ENCODE data around the gene FCHSD2. TPM values are rescaled to one million over a fixed set of nuclear protein-coding genes. Genes with fewer than 3 reads are reported as not detected.

Gene FCHSD2
- total RNA-seq, 1 donor from 2014 or later: 27.7 TPM

DNA sequence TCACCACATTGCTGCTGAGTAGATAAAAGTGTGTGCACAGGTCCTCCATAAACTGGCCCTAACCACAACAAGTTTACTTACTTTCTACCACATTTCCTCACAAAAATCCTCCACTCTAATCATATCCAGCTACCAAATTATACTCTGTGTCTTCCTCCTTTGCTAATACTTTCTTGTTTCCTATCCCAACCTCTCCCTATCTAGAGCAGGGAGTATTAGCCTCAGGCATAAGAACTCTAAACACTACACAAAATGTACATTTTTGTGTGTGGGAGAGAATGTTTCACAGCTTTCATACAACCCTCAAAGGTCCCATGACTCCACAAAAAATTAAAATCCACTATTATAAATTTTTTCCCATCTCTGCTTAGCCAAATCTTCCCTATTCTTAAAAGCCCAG, 255.5 kb downstream of the FCHSD2 start:
- H3K27me3 Mint-ChIP-seq (ENCODE audit: insufficient read depth): no peaks in the 10 kb centered on the region
- DNase-seq (ENCODE audit: low spot score): no peak
- peaks cover 29% of the 10 kb centered on the region for H3K36me3 Mint-ChIP-seq (ENCODE audit: low read depth)
- intact Hi-C loops (cut with micrococcal nuclease): no loop called here
- no peak overlapping the region for H3K27ac Mint-ChIP-seq
- peaks cover 10% of the 10 kb centered on the region for H3K4me1 Mint-ChIP-seq (ENCODE audit: low read depth)
- H3K9me3 Mint-ChIP-seq: no peaks in the 10 kb centered on the region
- no peak overlapping the region for H3K4me3 Mint-ChIP-seq

DNA sequence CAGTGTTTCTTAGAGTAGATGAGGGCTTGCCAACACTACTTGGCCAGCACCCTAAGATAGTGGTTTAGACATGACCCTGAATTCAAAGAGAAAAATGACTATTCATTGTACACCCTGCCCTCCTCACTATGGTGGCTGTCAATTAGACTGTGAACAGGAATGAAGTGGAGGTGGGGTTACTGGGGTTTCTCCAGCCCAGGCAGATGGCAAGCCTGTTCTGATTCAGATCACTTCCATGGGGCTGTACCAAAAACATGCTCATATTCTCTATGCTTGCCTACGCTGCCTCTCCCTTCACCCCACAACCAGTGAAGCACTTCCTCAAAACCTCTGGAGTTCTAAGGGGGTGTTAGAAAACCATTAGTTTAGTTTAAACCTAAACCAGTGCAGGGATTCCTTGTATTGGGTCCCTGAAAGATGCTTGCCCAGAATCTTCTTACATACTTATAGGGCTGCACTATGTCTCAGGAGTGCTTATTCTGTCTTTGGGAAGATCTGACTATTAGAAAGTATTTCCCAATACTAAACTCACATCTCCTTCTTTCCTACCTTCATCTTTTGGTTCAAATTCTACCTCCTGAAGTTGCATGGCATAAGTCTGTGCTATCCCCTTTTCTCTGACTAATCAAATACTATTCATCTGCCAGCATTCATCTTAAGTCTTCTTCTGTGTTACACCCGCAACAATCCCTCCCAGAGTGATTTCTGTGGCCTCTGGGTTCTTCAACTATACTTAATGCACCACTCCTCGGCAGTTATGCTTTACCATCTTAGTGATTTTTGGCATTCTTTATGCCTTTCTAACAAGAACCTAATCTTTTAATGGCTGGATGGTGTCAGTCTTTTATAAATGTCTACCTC, 256.1 kb downstream of the FCHSD2 start:
- H3K27me3 Mint-ChIP-seq (ENCODE audit: insufficient read depth): no peaks in the 10 kb centered on the region
- H3K4me3 Mint-ChIP-seq: no peak overlapping the region
- no peaks in the 10 kb centered on the region for H3K9me3 Mint-ChIP-seq
- intact Hi-C loops (cut with micrococcal nuclease): no loop called here
- peaks cover 10% of the 10 kb centered on the region for H3K4me1 Mint-ChIP-seq (ENCODE audit: low read depth)
- DNase-seq (ENCODE audit: low spot score): no peak
- peaks cover 35% of the 10 kb centered on the region for H3K36me3 Mint-ChIP-seq (ENCODE audit: low read depth)
- H3K27ac Mint-ChIP-seq: no peak overlapping the region

- Mint-ChIP-seq H3K36me3 (ENCODE audit: low read depth) (peaks cover 14% of the 10 kb centered on the region), H3K9me3 (no peaks in the 10 kb centered on the region), H3K4me3 (no peak overlapping the region), H3K4me1 (ENCODE audit: low read depth) (no peaks in the 10 kb centered on the region), H3K27ac (no peak overlapping the region), H3K27me3 (ENCODE audit: insufficient read depth) (no peaks in the 10 kb centered on the region)
- DNase-seq (ENCODE audit: low spot score): no peak
- intact Hi-C loops (cut with micrococcal nuclease): no loop called here
These were observed 266.0 kb downstream of the FCHSD2 start for GRCh38 chr11:72876147-72876546.

- no peak overlapping the region for H3K4me3 Mint-ChIP-seq
- intact Hi-C loops (cut with micrococcal nuclease): no loop called here
- no peaks in the 10 kb centered on the region for H3K27me3 Mint-ChIP-seq (ENCODE audit: insufficient read depth)
These were observed 266.4 kb downstream of the FCHSD2 start for GRCh38 chr11:72875736-72876135.

GRCh38 chr11:72872012-72872411, 270.1 kb downstream of the FCHSD2 start:
- intact Hi-C loops (cut with micrococcal nuclease): no loop called here
- Mint-ChIP-seq H3K9me3 (no peaks in the 10 kb centered on the region), H3K27ac (no peak overlapping the region), H3K4me3 (no peak overlapping the region), H3K27me3 (ENCODE audit: insufficient read depth) (no peaks in the 10 kb centered on the region), H3K4me1 (ENCODE audit: low read depth) (peaks cover 9% of the 10 kb centered on the region), H3K36me3 (ENCODE audit: low read depth) (peaks cover 26% of the 10 kb centered on the region)
- no peak for DNase-seq (ENCODE audit: low spot score)

More at GRCh38 chr11:72875736-72876135, 266.4 kb downstream of the FCHSD2 start:
- DNase-seq (ENCODE audit: low spot score): no peak
- Mint-ChIP-seq H3K36me3 (ENCODE audit: low read depth) (peaks cover 10% of the 10 kb centered on the region), H3K9me3 (no peaks in the 10 kb centered on the region), H3K27ac (no peak overlapping the region), H3K4me1 (ENCODE audit: low read depth) (no peaks in the 10 kb centered on the region)

DNA sequence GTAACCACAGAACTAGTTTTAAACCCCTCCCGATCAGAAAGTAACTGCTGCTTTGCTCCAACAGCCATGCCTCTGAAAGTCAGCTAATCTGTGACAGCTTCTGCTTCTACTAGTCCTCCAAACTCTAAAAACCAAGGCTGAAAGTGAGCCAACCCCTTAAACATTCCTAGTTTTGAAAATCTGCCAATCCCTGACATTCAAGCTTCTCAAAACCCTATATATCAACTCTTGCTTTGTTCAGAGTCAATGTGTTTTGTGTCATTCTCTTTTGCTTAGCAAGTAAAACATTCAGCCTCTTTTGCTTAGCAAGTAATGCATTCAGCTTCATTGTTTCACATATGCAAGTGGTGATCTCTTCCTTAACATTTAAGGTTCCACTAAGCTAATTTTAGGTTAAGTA, 271.0 kb downstream of the FCHSD2 start:
- Mint-ChIP-seq H3K9me3 (no peaks in the 10 kb centered on the region), H3K4me3 (no peak overlapping the region), H3K27ac (no peak overlapping the region), H3K27me3 (ENCODE audit: insufficient read depth) (no peaks in the 10 kb centered on the region), H3K4me1 (ENCODE audit: low read depth) (peaks cover 9% of the 10 kb centered on the region), H3K36me3 (ENCODE audit: low read depth) (peaks cover 30% of the 10 kb centered on the region)
- intact Hi-C loops (cut with micrococcal nuclease): no loop called here
- no peak for DNase-seq (ENCODE audit: low spot score)

DNA sequence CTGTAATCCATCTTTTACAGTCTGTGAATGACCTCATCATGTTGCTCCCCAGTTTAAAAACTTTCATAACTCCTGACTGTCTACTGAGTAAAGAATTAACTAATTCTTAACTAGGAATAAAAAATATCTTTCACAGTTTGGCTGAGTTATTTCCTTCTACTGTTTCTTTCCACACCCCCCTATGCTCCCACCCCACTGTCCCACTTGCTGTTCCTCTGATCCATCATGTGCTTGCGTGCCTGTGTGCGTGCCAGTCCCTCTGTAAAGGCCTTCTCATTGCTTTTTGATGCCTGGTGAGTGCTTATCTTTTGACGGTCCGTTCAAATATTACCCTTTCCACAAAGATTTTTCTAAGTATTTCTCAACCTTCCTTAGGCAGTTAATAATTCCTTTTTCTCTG, 272.3 kb downstream of the FCHSD2 start:
- Mint-ChIP-seq H3K9me3 (no peaks in the 10 kb centered on the region), H3K27me3 (ENCODE audit: insufficient read depth) (no peaks in the 10 kb centered on the region), H3K4me3 (no peak overlapping the region), H3K4me1 (ENCODE audit: low read depth) (peaks cover 16% of the 10 kb centered on the region), H3K36me3 (ENCODE audit: low read depth) (peaks cover 28% of the 10 kb centered on the region), H3K27ac (no peak overlapping the region)
- intact Hi-C loops (cut with micrococcal nuclease): no loop called here
- DNase-seq (ENCODE audit: low spot score): no peak

DNA sequence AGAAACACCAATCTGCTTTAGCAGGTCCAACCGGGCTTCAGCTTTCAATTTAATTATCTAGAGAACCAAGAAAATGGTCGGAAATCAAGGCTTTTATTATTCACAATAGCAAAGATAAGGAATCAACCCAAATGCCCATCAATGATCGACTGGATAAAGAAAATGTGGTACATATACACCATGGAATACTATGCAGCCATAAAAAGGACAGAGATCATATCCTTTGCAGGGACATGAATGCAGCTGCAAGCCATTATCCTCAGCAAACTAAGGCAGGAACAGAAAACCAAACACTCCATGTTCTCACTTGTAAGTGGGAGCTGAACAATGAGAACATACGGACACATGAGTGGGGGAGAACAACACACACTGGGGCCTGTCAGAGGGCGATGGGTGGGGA, 274.1 kb downstream of the FCHSD2 start:
- H3K36me3 Mint-ChIP-seq (ENCODE audit: low read depth): peaks cover 31% of the 10 kb centered on the region
- no peak for DNase-seq (ENCODE audit: low spot score)
- no peak overlapping the region for H3K4me3 Mint-ChIP-seq
- intact Hi-C loops (cut with micrococcal nuclease): no loop called here
- no peak overlapping the region for H3K27ac Mint-ChIP-seq
- H3K9me3 Mint-ChIP-seq: no peaks in the 10 kb centered on the region
- H3K4me1 Mint-ChIP-seq (ENCODE audit: low read depth): peaks cover 16% of the 10 kb centered on the region
- H3K27me3 Mint-ChIP-seq (ENCODE audit: insufficient read depth): no peaks in the 10 kb centered on the region

DNA sequence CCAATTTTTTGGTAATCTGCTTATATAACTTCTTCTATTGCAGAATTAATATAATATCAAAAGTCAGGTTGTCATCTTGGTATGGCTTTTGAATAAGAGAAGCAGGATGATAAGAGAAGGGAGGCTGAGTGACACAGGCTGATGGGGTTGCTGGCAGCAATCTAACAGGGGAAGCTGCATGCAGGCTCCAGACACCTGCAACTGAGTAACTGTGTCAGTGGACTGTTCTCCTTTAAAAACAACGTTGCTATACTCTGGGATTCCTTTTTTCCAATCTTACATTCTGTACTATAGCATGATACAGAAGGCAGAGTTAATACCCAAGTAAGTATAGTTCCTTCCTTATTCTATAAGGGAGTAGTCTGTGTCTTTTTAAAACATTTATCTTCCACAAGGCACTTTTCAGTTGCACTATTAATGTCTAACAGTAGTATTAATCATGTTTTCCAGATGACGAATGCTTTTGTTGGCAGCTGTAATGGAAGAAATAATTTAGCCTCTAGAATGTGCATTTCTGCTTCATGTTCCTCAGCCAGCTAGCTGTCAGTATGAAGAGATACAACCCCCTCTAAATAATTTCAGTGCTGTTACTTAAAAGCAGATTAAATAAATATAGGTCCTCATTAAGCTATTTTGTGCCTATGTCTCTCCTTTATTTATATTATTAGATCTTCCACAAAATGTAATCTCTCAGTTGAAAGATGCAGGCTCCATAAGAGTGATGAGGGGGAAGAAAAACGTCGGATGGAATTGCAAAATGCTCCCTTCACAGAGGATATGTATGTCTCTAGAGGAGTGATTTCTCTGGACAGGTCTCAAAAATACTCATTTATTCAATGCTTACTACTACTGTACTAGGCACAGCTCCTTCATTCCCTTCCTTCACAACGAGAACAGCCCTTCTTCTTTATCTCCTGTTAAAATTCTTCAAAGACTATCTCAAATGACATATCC, 277.1 kb downstream of the FCHSD2 start:
- Mint-ChIP-seq H3K9me3 (no peaks in the 10 kb centered on the region), H3K4me3 (no peak overlapping the region), H3K36me3 (ENCODE audit: low read depth) (peaks cover 28% of the 10 kb centered on the region), H3K27me3 (ENCODE audit: insufficient read depth) (no peaks in the 10 kb centered on the region), H3K27ac (no peak overlapping the region), H3K4me1 (ENCODE audit: low read depth) (peaks cover 12% of the 10 kb centered on the region)
- no peak for DNase-seq (ENCODE audit: low spot score)
- intact Hi-C loops (cut with micrococcal nuclease): no loop called here

GRCh38 chr11:72863916-72864315, 278.2 kb downstream of the FCHSD2 start:
- Mint-ChIP-seq H3K4me3 (no peak overlapping the region), H3K36me3 (ENCODE audit: low read depth) (peaks cover 27% of the 10 kb centered on the region), H3K27me3 (ENCODE audit: insufficient read depth) (no peaks in the 10 kb centered on the region), H3K27ac (no peak overlapping the region), H3K9me3 (no peaks in the 10 kb centered on the region), H3K4me1 (ENCODE audit: low read depth) (peaks cover 7% of the 10 kb centered on the region)
- no peak for DNase-seq (ENCODE audit: low spot score)
- intact Hi-C loops (cut with micrococcal nuclease): no loop called here

GRCh38 chr11:72863091-72863490, 279.0 kb downstream of the FCHSD2 start:
- H3K27ac Mint-ChIP-seq: no peak overlapping the region
- no peaks in the 10 kb centered on the region for H3K27me3 Mint-ChIP-seq (ENCODE audit: insufficient read depth)
- DNase-seq (ENCODE audit: low spot score): no peak
- no peaks in the 10 kb centered on the region for H3K9me3 Mint-ChIP-seq
- H3K4me1 Mint-ChIP-seq (ENCODE audit: low read depth): peaks cover 7% of the 10 kb centered on the region
- H3K4me3 Mint-ChIP-seq: no peak overlapping the region
- intact Hi-C loops (cut with micrococcal nuclease): no loop called here
- peaks cover 26% of the 10 kb centered on the region for H3K36me3 Mint-ChIP-seq (ENCODE audit: low read depth)

- Mint-ChIP-seq H3K4me3 (no peak overlapping the region), H3K27ac (no peak overlapping the region), H3K27me3 (ENCODE audit: insufficient read depth) (no peaks in the 10 kb centered on the region), H3K4me1 (ENCODE audit: low read depth) (peaks cover 3% of the 10 kb centered on the region), H3K36me3 (ENCODE audit: low read depth) (peaks cover 14% of the 10 kb centered on the region), H3K9me3 (no peaks in the 10 kb centered on the region)
- intact Hi-C loops (cut with micrococcal nuclease): no loop called here
- DNase-seq (ENCODE audit: low spot score): no peak
These were observed 281.5 kb downstream of the FCHSD2 start for GRCh38 chr11:72860592-72860991.

DNA sequence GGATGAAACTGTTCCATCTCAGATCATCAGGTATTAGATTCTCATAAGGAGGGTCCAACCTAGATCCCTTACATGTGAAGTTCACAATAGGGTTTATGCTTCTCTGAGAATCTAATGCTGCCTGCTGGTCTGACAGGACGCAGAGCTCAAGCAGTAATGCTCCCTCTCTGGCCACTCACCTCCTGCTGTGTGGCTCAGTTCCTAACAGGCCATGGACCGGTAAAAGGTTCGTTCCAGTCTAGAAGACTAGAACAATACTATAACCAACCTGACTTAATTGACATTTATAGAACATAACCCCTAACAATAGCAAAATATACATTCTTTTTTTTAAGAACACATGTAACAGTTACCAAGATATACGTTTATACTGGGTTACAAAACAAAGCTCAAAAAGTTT, 282.1 kb downstream of the FCHSD2 start:
- Mint-ChIP-seq H3K9me3 (no peaks in the 10 kb centered on the region), H3K27ac (no peak overlapping the region), H3K27me3 (ENCODE audit: insufficient read depth) (no peaks in the 10 kb centered on the region), H3K4me3 (no peak overlapping the region), H3K4me1 (ENCODE audit: low read depth) (no peaks in the 10 kb centered on the region), H3K36me3 (ENCODE audit: low read depth) (peaks cover 11% of the 10 kb centered on the region)
- intact Hi-C loops (cut with micrococcal nuclease): no loop called here
- DNase-seq (ENCODE audit: low spot score): no peak

Measured in activated T-helper 1 cell treated with anti-CD3 and anti-CD28 coated beads, Interleukin-12 subunit alpha, Interleukin-12 subunit beta, Interleukin-2, Interleukin-4 antibody, amounts not matched to agents 30 ng/mL and 10 ng/mL and 1 ng/mL, durations not matched to agents 14 hours and 24 hours and 36 hours (primary cell).